Glutamatergic neuron (in vitro differentiated cells): Measurements from ENCODE around the gene CDC42BPB. TPM values are rescaled to one million over a fixed set of nuclear protein-coding genes. Genes with fewer than 3 reads are reported as not detected.
"Not testable (repeated sequence)": the region's sequence is repeated elsewhere in the genome, so short reads cannot be mapped to it uniquely, and the experiment has no call there.

Experiments
- DNase-seq: peaks from one replicate; pipeline ENCODE4 v3.0.0; 2022
- H3K27ac Mint-ChIP-seq: one replicate; pipeline ENCODE4 v1.8.0; 2020; ENCODE audit warnings: mild to moderate bottlenecking, mixed read lengths, inconsistent platforms; ENCODE audit not compliant: unreplicated experiment
- H3K27me3 Mint-ChIP-seq: one replicate; pipeline ENCODE4 v1.8.0; 2020; ENCODE audit warnings: mild to moderate bottlenecking, moderate library complexity, mixed read lengths, inconsistent platforms; ENCODE audit not compliant: unreplicated experiment
- H3K36me3 Mint-ChIP-seq: one replicate; pipeline ENCODE4 v1.8.0; 2020; ENCODE audit warnings: mild to moderate bottlenecking, mixed read lengths, inconsistent platforms; ENCODE audit not compliant: unreplicated experiment
- H3K4me1 Mint-ChIP-seq: one replicate; pipeline ENCODE4 v1.8.0; 2020; ENCODE audit warnings: mild to moderate bottlenecking, low read depth, mixed read lengths, inconsistent platforms; ENCODE audit not compliant: unreplicated experiment
- H3K4me3 Mint-ChIP-seq: one replicate; pipeline ENCODE4 v1.8.0; 2020; ENCODE audit warnings: mild to moderate bottlenecking, mixed read lengths, inconsistent platforms; ENCODE audit not compliant: unreplicated experiment
- H3K9me3 Mint-ChIP-seq: one replicate; pipeline ENCODE4 v1.8.0; 2020; ENCODE audit warnings: mild to moderate bottlenecking, moderate library complexity, mixed read lengths, inconsistent platforms; ENCODE audit not compliant: unreplicated experiment
- CTCF ChIP-seq: fragments of 200-600 bp; sonication (generic); IDR thresholded peaks from one replicate; pipeline ENCODE4 v1.5.0; 2021; ENCODE audit not compliant: partially characterized antibody, unreplicated experiment
- total RNA-seq: library from RNA; stranded (reverse); fragmentation: NEBNext Ultra II Directional; extraction: Animal tissue kit (Norgen Biotek cat#: 25700); gene quantifications from one replicate; pipeline ENCODE4 v1.2.1, GENCODE V29; 2021; ENCODE audit not compliant: unreplicated experiment

The CDC42BPB gene
- total RNA-seq, 1 donor from 2014 or later, result 125 TPM

GRCh38 chr14:102897299-102898027 is 159.9 kb downstream of the CDC42BPB start:
- H3K4me3 Mint-ChIP-seq, result no peak overlapping the region
- H3K27ac Mint-ChIP-seq, result peak overlapping the region; percentile 63
- peaks cover 5% of the 10 kb centered on the region for H3K9me3 Mint-ChIP-seq
- H3K36me3 Mint-ChIP-seq, result no peaks in the 10 kb centered on the region
- TF ChIP-seq CTCF, result no peak
- peaks cover 3% of the 10 kb centered on the region for H3K27me3 Mint-ChIP-seq
- peaks cover 18% of the 10 kb centered on the region for H3K4me1 Mint-ChIP-seq
- DNase-seq, result no peak

GRCh38 chr14:102896735-102897134 is 160.6 kb downstream of the CDC42BPB start:
- H3K27me3 Mint-ChIP-seq, DNase-seq, H3K9me3 Mint-ChIP-seq, H3K36me3 Mint-ChIP-seq, H3K4me3 Mint-ChIP-seq, H3K27ac Mint-ChIP-seq: not testable (repeated sequence)
- H3K4me1 Mint-ChIP-seq, result peaks cover 16% of the 10 kb centered on the region

DNA sequence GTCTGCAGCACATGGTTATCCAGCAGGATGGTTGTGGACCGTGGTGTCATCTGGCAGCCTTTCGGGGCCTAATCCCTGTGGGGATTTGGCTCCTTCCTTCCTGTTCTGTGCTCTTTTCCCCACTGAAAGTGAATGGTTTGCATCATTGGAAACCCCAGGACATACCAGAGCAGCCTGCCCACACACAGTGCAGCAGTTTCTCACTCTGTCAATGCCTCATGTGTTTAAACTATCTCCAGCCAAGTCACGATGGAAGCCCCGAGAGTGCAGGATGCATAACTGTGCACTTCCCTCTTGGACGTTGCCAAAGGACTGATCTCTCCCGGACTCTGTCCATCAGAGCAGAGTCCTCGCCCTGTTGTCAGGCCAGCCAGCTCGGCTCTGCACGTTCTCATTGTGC is 163.9 kb downstream of the CDC42BPB start:
- H3K9me3 Mint-ChIP-seq, result peaks cover 2% of the 10 kb centered on the region
- H3K27ac Mint-ChIP-seq, result peak overlapping the region; percentile 5
- no peak for TF ChIP-seq CTCF
- H3K27me3 Mint-ChIP-seq, result no peaks in the 10 kb centered on the region
- DNase-seq, result no peak
- H3K36me3 Mint-ChIP-seq, result no peaks in the 10 kb centered on the region
- H3K4me3 Mint-ChIP-seq, result no peak overlapping the region
- H3K4me1 Mint-ChIP-seq, result peaks cover 18% of the 10 kb centered on the region

GRCh38 chr14:102892651-102893050 is 164.7 kb downstream of the CDC42BPB start:
- no peak for DNase-seq
- Mint-ChIP-seq H3K36me3 (no peaks in the 10 kb centered on the region), H3K27ac (peak overlapping the region; percentile 53), H3K4me3 (no peak overlapping the region), H3K9me3 (peaks cover 2% of the 10 kb centered on the region), H3K27me3 (no peaks in the 10 kb centered on the region), H3K4me1 (peaks cover 14% of the 10 kb centered on the region)
- no peak for TF ChIP-seq CTCF

GRCh38 chr14:102891556-102891955 is 165.8 kb downstream of the CDC42BPB start:
- Mint-ChIP-seq H3K4me3 (no peak overlapping the region), H3K4me1 (peaks cover 10% of the 10 kb centered on the region), H3K27ac (no peak overlapping the region), H3K36me3 (no peaks in the 10 kb centered on the region), H3K27me3 (no peaks in the 10 kb centered on the region), H3K9me3 (peaks cover 2% of the 10 kb centered on the region)
- TF ChIP-seq CTCF, result no peak
- DNase-seq, result no peak
